Pulmonary artery endothelial cell (primary cell): Measurements from ENCODE around the gene KANK3. TPM values are rescaled to one million over a fixed set of nuclear protein-coding genes. Genes with fewer than 3 reads are reported as not detected.
"Not testable (repeated sequence)": the region's sequence is repeated elsewhere in the genome, so short reads cannot be mapped to it uniquely, and the experiment has no call there.

ENCODE experiments used
- DNase-seq: peaks from one replicate; pipeline ENCODE4 v3.0.0-alpha.2; 2011; ENCODE audit warnings: low read depth, low spot score
- total RNA-seq: library from RNA; depleted of rRNA; stranded (reverse); fragments of >200 nt; gene quantifications from 2 replicates; pipeline ENCODE4 v1.2.3, GENCODE V29; 2014

The KANK3 gene
- total RNA-seq, 1 donor from 2014 or later: 18.4 TPM

DNA sequence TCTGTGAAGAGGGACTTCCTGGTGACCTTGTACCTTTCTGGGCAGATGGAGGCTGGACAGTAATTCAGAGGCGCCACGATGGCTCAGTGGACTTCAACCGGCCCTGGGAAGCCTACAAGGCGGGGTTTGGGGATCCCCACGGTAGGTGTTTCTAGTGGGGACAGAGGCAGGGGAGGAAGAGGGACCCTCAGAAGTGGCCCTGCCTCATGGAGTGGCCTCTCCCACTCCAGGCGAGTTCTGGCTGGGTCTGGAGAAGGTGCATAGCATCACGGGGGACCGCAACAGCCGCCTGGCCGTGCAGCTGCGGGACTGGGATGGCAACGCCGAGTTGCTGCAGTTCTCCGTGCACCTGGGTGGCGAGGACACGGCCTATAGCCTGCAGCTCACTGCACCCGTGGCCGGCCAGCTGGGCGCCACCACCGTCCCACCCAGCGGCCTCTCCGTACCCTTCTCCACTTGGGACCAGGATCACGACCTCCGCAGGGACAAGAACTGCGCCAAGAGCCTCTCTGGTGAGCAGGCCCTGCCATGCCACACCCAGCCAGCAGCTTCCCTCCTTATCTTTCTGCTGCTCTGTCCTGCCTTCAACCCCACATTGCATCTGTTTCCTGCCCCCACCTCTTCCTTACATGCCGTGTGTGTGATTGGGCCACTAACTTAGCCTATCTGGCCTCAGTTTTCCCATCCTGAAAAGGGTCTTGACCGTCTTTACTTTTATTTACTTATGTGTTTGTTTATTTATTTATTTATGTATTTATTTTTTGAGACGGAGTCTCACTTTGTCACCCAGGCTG lies 28.1 kb upstream of the KANK3 start:
- DNase-seq: no peak

DNA sequence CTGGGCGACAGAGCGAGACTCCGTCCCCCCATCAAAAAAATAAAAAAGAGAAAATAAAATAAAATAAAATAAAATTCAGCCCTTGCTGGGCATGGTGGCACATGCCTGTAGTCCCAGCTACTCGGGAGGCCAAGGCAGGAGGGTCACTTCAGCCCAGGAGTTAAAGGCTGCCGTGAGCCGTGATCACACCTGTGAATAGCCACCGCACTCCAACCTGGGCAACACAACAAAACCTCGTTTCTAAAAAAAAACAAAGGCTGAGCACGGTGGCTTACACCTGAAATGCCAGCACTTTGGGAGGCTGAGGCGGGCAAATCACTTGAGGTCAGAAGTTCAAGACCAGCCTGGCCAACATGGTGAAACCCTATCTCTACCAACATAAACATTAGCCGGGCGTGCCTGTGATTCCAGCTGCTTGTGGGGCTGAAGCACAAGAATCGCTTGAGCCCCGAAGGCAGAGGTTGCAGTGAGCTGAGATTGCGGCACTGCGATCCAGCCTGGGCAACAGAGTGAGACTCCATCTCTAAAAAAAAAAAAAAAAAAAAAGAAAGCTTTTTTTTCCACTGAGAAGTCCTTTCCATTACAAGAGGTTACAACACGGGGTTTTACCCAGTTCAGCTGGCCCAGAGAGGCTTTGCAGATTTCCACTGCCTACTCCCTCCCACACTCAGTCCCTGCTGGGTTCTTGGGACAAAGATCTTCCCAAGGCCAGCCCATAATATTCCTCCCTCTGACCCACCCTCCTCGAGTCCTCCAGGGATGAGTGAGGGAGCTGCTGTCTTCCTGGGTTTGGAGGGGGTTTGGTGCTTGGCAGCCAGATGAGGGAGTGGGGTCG lies 27.3 kb upstream of the KANK3 start:
- DNase-seq: no peak

DNA sequence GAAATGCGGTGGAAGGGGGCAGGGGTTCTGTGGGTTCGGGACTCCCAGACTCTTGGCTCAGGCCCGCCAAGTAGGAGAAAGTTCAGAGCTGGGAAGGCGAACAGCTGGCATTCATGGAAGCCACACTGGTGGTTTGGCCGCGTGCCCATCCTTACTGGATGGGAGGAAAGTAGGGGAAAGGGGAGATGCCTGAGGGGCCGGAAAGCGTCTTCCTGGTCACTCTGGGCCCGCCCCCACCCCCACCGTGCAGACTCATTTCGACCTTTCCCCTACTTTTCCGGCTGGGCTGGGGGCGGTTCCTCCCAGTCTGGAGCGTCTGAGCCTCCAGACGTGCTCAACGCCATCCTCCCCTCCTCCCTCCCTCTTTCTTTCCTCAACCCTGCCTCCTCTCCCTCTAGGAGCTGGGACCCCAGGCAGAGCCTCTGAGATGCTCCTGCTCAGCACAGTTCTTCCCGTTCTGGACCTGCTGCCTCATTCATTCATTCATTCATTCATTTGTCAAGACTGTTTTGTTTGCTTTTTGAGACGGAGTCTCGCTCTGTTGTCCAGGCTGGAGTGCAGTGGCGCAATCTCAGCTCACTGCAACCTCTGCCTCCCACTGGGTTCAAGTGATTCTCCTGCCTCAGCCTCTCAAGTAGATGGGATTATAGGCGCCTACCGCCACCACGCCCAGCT lies 24.4 kb upstream of the KANK3 start:
- peak; percentile 94 for DNase-seq

DNA sequence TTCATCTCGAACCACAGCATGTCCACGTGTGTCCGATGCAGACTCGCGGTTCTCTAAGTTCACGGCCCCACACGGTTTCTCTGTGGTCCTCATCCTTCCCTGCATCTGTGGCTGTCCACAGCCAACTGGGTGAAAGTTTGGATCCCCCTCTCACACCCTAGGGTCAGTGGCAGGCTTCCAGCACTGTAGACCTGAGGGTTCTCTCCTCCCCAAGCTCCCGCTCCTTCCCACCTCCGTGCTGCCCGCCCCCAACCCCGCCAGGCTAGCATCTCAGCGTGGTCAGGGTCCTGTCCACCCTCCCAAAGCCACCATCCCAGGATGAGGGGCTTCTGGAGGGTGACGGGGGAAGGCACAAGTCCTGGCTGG lies 23.9 kb upstream of the KANK3 start:
- no peak for DNase-seq

DNA sequence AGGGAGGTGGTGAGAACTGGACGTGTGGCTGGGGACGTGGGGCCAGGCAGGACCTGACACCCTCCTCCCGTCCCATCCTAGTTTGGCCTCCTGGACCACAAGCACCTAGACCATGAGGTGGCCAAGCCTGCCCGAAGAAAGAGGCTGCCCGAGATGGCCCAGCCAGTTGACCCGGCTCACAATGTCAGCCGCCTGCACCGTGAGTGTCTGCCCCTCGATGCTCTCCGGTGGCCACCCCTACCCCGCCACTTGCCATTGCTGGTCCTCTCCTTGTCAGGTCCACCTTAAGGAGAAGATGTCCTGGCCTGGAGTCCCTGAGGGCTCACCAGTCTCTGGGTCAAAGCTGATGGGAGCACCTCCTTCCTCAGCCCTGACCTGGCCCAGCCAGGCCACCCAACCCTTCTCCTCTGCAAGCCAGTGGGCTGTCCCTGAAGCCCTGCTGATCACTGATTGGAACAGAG lies 23.1 kb upstream of the KANK3 start:
- DNase-seq: no peak

DNA sequence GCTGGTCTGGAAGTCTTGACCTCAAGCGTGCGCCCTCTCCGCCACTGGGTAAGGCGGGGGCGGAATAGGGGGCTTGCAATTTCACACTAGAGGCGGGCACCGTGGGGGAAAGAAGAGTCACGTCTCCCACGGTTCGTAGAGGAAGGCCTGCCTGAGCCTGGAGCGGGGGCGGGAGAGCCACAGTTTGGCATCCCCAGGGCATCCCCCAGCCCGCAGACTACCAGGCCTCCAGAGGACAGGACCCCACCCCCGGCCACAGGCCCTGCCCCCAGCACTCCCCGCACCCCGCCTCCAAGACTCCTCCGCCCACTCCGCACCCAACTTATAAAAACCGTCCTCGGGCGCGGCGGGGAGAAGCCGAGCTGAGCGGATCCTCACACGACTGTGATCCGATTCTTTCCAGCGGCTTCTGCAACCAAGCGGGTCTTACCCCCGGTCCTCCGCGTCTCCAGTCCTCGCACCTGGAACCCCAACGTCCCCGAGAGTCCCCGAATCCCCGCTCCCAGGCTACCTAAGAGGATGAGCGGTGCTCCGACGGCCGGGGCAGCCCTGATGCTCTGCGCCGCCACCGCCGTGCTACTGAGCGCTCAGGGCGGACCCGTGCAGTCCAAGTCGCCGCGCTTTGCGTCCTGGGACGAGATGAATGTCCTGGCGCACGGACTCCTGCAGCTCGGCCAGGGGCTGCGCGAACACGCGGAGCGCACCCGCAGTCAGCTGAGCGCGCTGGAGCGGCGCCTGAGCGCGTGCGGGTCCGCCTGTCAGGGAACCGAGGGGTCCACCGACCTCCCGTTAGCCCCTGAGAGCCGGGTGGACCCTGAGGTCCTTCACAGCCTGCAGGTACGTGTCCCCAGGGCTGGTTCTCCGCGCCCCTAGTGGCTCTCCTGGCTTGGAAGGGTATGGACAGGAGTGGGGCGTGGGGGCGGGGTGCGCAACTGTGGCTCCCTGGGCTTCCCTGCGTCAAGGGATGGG lies 21.0 kb upstream of the KANK3 start, which contains the start of gene ANGPTL4:
Gene ANGPTL4, plus strand, starts transcription at position 353 of the 969 bp plus-strand sequence. Its CDS starts 167 bp downstream, at position 520.
- DNase-seq: no peak

DNA sequence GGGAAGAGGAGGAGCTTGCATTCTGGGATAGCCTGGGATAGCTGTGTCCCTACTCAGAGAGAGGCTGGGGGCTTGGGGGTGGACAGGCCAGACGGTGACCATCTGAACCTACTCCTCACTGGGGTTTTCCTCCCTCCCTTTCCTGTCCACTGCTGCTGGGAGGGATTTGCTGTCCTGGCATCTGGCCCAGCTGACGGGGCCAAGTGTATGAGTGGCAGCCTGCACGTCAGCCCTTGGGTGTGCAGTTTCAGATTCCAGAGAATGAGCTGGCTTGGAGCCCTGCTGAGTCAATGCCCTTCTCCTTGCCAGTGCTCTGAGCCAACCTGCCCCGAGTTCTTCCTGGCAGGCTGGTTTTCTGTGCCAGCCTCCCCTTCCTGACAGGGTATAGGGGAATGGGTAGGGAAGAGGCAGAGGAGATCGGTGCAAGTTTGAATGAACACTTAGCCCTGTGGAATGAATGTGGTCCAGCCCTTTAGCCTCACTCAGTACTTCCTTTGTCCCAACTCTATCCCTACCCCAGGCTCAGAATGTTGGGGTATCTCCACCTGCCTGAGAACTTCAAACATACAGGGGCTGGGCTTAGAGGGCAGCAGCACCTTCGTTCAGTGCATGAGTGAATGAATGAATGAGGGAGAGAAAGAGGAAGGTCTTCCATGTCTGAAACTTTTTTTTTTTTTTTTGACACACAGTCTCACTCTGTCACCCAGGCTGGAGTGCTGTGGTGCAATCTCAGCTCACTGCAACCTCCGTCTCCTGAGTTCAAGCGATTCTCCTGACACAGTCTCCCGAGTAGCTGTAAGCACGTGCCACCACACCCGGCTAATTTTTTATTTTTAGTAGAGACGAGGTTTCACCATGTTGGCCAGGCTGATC lies 19.1 kb upstream of the KANK3 start:
- peak; percentile 98 for DNase-seq

DNA sequence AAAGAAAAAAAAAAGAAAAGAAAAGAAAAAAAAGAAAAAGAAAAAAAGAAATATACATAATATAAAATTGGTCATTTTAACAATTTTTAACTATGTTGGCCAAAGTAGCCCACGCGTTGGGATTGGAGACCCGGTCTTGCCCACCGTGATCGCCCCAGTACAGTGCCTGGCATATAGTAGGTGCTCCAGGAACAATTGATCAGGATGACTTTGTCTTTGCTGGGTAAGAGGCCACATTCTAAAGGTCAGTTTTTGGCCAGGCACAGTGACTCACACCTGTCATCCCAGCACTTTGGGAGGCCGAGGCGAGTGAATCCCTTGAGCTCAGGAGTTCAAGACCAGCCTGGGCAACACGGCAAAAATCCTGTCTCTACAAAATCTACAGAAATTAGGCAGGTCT lies 17.1 kb upstream of the KANK3 start:
- DNase-seq: no peak

DNA sequence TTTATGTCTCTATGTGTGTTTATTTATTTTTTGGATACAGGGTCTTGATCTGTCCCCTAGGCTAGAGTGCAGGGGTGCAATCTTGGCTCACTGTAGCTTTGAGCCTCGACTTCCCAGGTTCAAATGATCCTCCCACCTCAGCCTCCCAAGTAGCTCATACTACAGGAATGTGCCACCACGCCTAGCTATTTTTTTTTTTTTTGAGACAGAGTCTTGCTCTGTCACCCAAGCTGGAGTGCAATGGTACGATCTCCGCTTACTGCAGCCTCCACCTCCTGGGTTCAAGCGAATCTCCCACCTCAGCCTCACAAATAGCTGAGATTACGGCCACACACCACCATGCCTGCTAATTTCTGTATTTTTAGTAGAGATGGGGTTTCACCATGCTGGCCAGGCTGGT lies 15.9 kb upstream of the KANK3 start:
- DNase-seq: no peak

DNA sequence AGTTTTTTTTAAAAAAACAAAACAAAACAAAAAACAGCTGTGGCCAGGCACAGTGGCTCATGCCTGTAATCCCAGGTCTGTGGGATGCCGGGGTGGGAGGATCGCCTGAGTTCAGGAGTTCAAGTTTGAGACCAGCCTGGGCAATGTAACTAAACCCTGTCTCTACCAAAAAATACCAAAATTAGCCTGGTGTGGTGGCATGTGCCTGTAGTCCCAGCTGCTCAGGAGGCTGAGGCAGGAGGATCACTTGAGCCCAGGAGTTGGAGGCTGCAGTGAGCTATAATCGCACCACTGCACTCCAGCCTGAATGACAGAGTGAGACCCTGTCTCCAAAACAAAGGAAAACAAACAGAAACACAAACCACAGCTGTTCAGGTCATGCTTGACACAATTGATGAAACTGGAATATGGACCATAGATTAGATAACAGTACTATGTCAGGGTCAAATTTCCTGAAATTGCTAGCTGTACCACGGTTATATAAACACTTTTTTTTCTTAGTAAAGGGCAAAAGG lies 14.0 kb upstream of the KANK3 start:
- no peak for DNase-seq

DNA sequence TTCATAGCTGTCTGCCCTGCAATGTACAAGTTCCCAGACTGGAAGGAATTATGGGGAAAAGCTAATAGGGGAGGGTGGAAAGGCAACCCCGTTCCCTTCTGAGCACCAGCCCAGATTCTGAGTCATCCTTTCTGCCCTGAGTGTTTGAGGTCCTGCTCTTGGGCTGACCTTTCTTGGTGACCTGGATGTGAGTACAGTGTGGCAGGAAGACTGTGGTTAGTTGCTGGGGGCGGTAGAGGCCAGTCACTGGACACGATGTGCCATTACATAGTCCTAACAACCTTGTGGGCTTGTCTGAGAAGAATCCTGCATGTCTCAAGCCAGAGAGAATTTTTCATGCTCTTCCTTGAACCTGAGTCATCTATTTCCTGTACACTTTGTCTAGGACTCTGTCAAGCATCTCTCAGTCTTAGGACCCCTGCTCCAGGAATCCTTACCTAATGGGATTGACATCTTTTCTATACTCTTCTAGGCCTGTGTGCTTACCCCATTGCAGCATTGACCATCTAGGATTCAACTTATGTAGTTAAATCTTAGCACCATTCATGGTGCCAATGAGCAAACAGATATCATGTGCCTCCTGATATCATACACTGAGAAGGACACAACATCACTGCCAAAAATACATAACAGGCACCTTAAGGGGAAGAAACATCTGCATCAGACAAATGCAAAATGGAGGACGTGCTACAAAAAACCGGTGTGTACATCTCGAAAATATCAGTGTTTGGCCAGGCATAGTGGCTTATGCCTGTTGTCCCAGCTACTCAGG lies 12.8 kb upstream of the KANK3 start:
- DNase-seq: peak; percentile 97

DNA sequence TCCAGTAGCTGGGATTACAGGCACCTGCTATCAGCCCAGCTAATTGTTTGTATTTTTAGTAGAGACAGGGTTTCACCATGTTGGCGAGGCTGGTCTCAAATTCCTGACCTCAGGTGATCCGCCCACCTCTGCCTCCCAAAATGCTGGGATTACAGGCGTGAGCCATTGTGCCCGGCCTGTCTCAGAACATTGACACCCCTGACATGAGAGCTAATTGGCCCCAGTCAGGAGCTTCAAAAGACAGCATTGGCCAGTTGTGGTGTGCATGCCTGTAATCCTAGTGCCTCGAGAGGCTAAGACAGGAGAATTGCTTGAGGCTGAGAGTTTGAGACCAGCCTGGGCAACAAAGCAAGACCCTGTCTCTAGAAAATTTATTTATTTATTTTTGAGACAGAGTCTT lies 9.8 kb upstream of the KANK3 start:
- not testable (repeated sequence) for DNase-seq

DNA sequence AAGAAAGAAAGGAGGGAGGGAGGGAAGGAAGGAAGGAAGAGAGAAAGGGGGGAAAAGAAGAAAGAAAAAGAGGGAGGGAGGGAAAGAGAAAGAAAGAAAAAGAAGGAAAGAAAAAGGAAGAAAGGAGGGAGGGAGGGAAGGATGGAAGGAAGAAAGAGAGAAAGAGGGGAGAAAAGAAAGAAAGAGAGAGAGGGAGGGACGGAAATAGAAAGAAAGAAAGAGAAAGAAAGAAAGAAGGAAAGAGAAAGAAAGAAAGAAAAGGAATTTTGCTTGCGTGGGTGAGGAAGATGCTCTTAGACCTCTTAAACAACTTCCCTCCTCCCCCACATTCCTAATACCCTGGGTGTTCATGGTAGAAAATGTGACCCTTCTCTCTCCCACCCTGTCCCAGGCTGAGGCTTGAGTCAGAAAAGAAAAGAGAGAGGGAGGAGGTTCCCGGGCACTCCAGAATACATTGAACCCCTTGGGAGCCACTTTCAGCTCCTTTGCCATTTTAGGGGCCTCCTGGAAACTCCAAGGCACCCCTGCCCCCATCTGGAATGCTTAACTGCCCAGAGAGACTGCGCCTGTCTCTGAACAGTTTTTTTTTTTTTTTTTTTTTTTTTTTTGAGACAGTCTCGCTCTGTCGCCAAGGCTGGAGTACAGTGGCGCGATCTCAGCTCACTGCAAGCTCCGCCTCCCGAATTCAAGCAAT lies 9.2 kb upstream of the KANK3 start:
- no peak for DNase-seq

DNA sequence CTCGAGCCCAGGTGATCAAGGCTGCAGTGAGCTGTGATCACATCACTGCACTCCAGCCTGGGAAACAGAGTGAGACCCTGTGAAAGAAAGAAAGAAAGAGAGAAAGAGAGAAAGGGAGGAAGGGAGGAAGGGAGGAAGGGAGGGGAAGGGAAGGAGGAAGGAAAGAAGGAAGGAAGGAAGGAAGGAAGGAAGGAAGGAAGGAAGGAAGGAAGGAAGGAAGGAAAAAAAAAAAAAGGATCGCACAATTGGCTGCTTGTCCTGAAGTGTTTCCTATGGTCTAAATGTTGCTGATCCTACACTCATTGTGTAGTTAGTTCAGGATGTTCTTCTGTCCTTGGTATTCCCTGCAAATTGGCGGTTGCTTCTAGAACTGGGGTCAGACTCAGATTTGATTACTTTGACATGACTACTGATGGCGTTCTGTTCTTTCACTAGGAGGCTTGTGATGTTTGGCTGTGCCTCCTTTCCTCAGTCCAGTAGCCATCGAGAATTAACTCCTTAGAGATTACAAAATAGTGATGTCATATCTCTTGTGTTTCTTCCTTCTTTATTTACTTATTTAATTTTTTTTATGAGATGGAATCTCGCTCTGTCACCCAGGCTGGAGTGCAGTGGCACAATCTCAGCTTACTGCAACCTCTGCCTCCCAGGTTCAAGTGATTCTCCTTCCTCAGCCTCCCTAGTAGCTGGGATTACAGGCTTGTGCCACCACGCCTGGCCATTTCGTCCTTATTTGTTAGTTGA lies 6.7 kb upstream of the KANK3 start:
- DNase-seq: not testable (repeated sequence)

DNA sequence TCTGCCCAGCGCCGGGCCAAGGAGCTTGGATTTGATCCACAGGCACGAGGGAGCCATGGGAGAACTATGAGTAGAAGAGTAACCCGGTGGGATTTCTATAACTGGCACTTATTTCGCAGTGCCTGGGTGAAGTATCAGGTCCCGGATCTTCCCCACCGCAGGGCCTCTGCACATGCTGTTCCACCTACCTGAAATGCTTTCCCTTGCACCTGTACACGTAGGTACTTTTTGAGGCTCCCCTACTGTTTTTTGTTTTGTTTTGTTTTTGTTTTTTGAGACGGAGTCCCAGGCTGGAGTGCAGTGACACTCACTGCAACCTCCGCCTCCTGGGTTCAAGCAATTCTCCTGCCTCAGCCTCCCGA lies 402 bp upstream of the KANK3 start:
- DNase-seq: no peak

DNA sequence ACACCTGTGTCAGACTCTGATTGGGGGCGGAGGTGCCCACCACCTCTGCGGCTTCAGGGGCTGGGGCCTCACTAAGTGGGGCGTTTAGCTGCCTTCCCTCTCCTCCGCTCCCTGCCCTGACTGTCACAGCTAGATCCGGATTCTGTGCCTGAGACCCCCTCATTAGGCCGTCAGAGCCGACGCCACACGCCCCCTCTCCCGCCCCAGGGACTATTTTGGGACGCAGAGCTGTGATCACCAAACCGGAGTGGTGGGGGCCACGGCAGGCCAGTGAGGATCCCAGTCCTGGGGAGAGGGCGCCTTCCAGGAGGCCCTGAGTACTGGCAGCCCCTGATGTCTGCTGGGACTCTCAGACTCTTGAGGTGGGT lies 762 bp downstream of the KANK3 start:
- no peak for DNase-seq

DNA sequence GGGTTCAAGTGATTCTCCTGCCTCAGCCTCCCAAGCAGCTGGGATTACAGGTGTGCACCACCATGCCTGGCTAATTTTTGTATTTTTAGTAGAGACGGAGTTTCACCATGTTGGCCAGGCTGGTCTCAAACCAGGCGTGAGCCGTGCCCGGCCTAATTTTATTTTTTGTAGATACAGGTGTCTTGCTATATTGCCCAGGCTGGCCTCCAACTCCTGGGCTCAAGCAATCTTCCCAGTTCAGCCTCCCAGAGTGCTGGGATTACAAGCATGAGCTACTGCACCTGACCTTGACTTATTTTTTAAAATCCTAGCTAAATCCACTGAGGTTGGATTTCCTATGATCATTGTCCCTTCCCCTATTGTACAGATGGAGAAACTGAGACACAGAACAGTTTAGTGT lies 1.6 kb downstream of the KANK3 start:
- not testable (repeated sequence) for DNase-seq
